Spleen (tissue), 7 donors: ENCODE measurements around the gene ATRX.

Source experiments
- POLR2A ChIP-seq, 3 donors: fragments of 450-650 bp; IDR thresholded peaks; one replicate each; pipeline ENCODE4 v1.5.1; 2017; ENCODE audit warnings: antibody characterized with exemption in 3 of 3, mild to moderate bottlenecking in 1 of 3
- POLR2AphosphoS5 ChIP-seq, 3 donors: sonication (generic); formaldehyde crosslinking; IDR thresholded peaks; one replicate each; pipeline ENCODE4 v1.5.1; 2017; ENCODE audit warnings: antibody characterized with exemption in 3 of 3
- TF ChIP-seq, protein P1 (sequence below), 11 experiments: fragments of 200-600 bp in 7 of 11; fragments of 450-650 bp in 4 of 11; sonication (generic) in 4 of 11; IDR thresholded peaks in 8 of 11; conservative IDR thresholded peaks in 3 of 11; 1 replicate in 7 of 11; 2 replicates in 4 of 11; pipeline versions ENCODE4 v1.4.0 to v1.8.0; 2016 to 2021; ENCODE audit warnings: antibody characterized with exemption in 11 of 11, inconsistent platforms in 4 of 11, mild to moderate bottlenecking in 1 of 11
- donor health status: DM: no; HTN: no; CAD: no; lungs with moderate emphysema.
- donor health status: DM: no; HTN: no; CAD: no.
- donor health status: DM: no; HTN: no; CAD: no.

DNA sequence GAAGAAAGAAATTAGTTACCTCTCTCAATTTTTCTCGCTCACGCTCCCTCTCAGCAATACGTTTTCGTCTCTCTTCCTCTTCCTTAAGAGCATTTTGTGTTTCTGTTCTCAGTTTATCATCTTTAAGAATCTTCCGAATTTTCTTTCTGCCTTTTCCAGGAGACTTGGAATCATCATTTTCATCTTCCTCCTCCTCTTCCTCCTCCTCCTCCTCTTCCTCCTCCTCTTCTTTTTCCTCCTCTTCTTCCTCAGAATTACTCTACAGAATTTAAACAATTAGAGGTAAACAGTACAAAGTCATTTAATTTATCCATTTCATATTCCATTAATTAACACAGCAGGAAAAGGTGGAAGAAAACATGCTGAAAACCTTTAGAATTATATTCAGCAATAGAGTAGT lies 133.9 kb downstream of the ATRX start:
- TF ChIP-seq, protein P1, sequence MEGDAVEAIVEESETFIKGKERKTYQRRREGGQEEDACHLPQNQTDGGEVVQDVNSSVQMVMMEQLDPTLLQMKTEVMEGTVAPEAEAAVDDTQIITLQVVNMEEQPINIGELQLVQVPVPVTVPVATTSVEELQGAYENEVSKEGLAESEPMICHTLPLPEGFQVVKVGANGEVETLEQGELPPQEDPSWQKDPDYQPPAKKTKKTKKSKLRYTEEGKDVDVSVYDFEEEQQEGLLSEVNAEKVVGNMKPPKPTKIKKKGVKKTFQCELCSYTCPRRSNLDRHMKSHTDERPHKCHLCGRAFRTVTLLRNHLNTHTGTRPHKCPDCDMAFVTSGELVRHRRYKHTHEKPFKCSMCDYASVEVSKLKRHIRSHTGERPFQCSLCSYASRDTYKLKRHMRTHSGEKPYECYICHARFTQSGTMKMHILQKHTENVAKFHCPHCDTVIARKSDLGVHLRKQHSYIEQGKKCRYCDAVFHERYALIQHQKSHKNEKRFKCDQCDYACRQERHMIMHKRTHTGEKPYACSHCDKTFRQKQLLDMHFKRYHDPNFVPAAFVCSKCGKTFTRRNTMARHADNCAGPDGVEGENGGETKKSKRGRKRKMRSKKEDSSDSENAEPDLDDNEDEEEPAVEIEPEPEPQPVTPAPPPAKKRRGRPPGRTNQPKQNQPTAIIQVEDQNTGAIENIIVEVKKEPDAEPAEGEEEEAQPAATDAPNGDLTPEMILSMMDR (IDR thresholded peaks at IDR 0.05 in 8 of 11, conservative IDR thresholded peaks at IDR 0.05 in 3 of 11), result no peak
- no peak for TF ChIP-seq POLR2AphosphoS5 (IDR thresholded peaks at IDR 0.05)
- TF ChIP-seq POLR2A (IDR thresholded peaks at IDR 0.05), result no peak
